Caco-2 (cell line): ENCODE data around the gene STRN. TPM values are rescaled to one million over a fixed set of nuclear protein-coding genes. Genes with fewer than 3 reads are reported as not detected.
A peak's percentile ranks its signal among the peaks of the same experiment; 100 is the strongest.

ENCODE experiments used
- Bru-seq: library from RNA; stranded (reverse); fragments of 400-500 nt; gene quantifications from one replicate; lab custom pipeline; 2021; lab: Mats Ljungman, UMichigan
- BruChase-seq, 2 experiments: library from RNA; stranded (reverse); fragments of 400-500 nt; gene quantifications; one replicate each; lab custom pipeline; 2021; lab: Mats Ljungman, UMichigan
- BruUV-seq: library from RNA; stranded (reverse); fragments of 400-500 nt; replicated peaks from 2 replicates; lab custom pipeline; 2021; lab: Mats Ljungman, UMichigan
- CTCF ChIA-PET: fragments of 300-600 bp; sonication (Branson Sonifier 250); formaldehyde crosslinking; loops from one replicate; lab custom pipeline; 2022; ENCODE audit warnings: antibody characterized with exemption; lab: Charles Lee
- POLR2A ChIA-PET: fragments of 300-600 bp; sonication (Branson Sonifier 250); formaldehyde crosslinking; loops from one replicate; lab custom pipeline; 2022; ENCODE audit warnings: antibody characterized with exemption; lab: Charles Lee
- DNase-seq, 2 experiments: peaks; one replicate each; pipeline versions ENCODE4 v3.0.0 to v3.0.0-alpha.2; 2020 to 2022
- H3K27me3 ChIP-seq: replicated peaks from 2 replicates; pipeline ENCODE4 v1.6.0; 2011; ENCODE audit warnings: low read length; ENCODE audit not compliant: control insufficient read depth, insufficient read depth
- H3K36me3 ChIP-seq: 2 replicates; pipeline ENCODE4 v1.5.1; 2011; ENCODE audit warnings: low read length; ENCODE audit not compliant: control insufficient read depth, insufficient read depth
- H3K4me1 ChIP-seq: fragments of 250-450 bp; sonication (Bioruptor Pico); 2 replicates; pipeline ENCODE4 v1.5.1; 2020; ENCODE audit warnings: mild to moderate bottlenecking
- H3K4me3 ChIP-seq: 2 replicates; pipeline ENCODE4 v1.5.1; 2011; ENCODE audit warnings: low read depth, mild to moderate bottlenecking, control low read depth, low read length
- H3K9me3 ChIP-seq: fragments of 250-450 bp; sonication (Bioruptor Pico); 2 replicates; pipeline ENCODE4 v1.5.1; 2020; ENCODE audit warnings: mild to moderate bottlenecking, moderate library complexity
- H3K27ac Mint-ChIP-seq: one replicate; pipeline ENCODE4 v1.8.0; 2022; ENCODE audit warnings: mixed read lengths; ENCODE audit not compliant: unreplicated experiment
- H3K27me3 Mint-ChIP-seq: one replicate; pipeline ENCODE4 v1.8.0; 2022; ENCODE audit warnings: mixed read lengths; ENCODE audit not compliant: insufficient read depth, unreplicated experiment
- H3K36me3 Mint-ChIP-seq: one replicate; pipeline ENCODE4 v1.8.0; 2022; ENCODE audit warnings: mild to moderate bottlenecking, mixed read lengths; ENCODE audit not compliant: insufficient read depth, unreplicated experiment
- H3K4me1 Mint-ChIP-seq: one replicate; pipeline ENCODE4 v1.8.0; 2022; ENCODE audit warnings: low read depth, mixed read lengths; ENCODE audit not compliant: unreplicated experiment
- H3K4me3 Mint-ChIP-seq: one replicate; pipeline ENCODE4 v1.8.0; 2022; ENCODE audit warnings: mild to moderate bottlenecking, moderate library complexity, mixed read lengths; ENCODE audit not compliant: unreplicated experiment
- H3K9me3 Mint-ChIP-seq: one replicate; pipeline ENCODE4 v1.8.0; 2022; ENCODE audit warnings: mixed read lengths; ENCODE audit not compliant: unreplicated experiment
- CTCF ChIP-seq, 2 experiments: fragments of 200-600 bp in 1 of 2; IDR thresholded peaks; 1 replicate in 1 of 2; 2 replicates in 1 of 2; pipeline versions ENCODE4 v1.5.1 to v1.8.0; 2011 to 2022; ENCODE audit warnings: antibody characterized with exemption in 1 of 2, control low read depth in 1 of 2, inconsistent platforms in 1 of 2, low read depth in 1 of 2, low read length in 1 of 2, mild to moderate bottlenecking in 1 of 2, moderate library complexity in 1 of 2; ENCODE audit not compliant: insufficient read depth in 1 of 2, severe bottlenecking in 1 of 2, unreplicated experiment in 1 of 2
- intact Hi-C: fragments of 100-400 bp; cut with micrococcal nuclease; formaldehyde crosslinking; loops from one replicate; pipeline ENCODE4 v1.10.0; 2022; ENCODE audit not compliant: unreplicated experiment
- long read RNA-seq: library from polyadenylated mRNA; stranded (forward); transcript quantifications from one replicate; pipeline ENCODE4 v2.0.0, GENCODE V29; 2022
- total RNA-seq: library from RNA; stranded (reverse); gene quantifications from 2 replicates; pipeline ENCODE4 v1.2.3, GENCODE V29; 2022

STRN gene, protein sequence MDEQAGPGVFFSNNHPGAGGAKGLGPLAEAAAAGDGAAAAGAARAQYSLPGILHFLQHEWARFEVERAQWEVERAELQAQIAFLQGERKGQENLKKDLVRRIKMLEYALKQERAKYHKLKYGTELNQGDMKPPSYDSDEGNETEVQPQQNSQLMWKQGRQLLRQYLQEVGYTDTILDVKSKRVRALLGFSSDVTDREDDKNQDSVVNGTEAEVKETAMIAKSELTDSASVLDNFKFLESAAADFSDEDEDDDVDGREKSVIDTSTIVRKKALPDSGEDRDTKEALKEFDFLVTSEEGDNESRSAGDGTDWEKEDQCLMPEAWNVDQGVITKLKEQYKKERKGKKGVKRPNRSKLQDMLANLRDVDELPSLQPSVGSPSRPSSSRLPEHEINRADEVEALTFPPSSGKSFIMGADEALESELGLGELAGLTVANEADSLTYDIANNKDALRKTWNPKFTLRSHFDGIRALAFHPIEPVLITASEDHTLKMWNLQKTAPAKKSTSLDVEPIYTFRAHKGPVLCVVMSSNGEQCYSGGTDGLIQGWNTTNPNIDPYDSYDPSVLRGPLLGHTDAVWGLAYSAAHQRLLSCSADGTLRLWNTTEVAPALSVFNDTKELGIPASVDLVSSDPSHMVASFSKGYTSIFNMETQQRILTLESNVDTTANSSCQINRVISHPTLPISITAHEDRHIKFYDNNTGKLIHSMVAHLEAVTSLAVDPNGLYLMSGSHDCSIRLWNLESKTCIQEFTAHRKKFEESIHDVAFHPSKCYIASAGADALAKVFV
- 36.8 and 38.9 TPM in 2 replicates for total RNA-seq
- Bru-seq, nascent RNA: percentile 80 among the genes with signal in this experiment
- BruChase-seq, experiment 1, labeled RNA remaining after a 2-hour chase: percentile 80 among the genes with signal in this experiment
- BruChase-seq, experiment 2, labeled RNA remaining after a 6-hour chase: percentile 85 among the genes with signal in this experiment
- long read RNA-seq, full-length matches to known transcripts: 10 of 30 reads
- long read RNA-seq, partial matches to known transcripts: 6 of 30 reads
- long read RNA-seq, other reads (novel, unspliced or antisense): 14 of 30 reads

DNA sequence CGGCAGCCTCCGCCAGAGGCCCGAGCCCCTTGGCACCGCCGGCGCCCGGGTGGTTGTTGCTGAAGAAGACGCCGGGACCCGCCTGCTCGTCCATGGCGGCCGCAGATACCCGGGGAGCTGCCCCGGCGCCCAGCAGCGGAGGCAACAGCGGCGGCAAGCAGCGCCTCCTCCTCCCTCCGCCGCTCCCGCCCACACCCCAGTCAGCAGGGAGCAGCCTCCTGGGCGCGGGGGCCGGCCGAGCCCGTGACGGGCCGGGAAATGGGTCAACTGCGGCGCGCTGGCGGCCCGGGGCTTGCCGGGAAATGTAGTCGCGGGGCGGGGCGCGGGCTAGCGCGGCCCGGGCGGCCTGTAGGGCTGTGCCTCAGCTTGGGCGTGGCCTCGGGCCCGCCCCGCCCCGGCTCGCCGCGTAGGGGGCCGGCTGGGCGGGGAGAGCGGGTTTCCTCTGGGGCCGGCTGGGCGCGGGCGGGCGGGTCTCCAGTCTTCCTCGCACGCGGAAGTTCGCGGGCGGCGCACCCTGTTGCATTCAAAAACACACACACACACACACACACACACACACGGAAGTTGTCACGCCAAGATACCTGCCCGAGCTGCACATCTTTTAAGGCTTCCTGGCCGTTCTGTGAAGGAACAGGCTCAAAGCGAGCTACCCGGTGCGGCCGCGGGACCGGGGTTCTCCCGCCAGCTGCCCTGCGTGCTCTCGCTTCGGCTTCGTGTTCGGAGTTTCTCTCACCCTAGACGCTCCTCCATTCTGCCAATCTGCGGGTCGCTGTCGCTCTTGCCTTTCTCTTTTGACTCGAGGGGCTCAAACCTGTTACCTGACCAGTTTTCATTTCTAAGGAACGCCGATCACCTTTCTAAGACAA lies at the start of gene STRN:
Gene STRN (minus strand): TSS at position 167 of the 866 bp plus-strand sequence. CDS start 73 bp downstream, at position 94.
- no TSS peak for BruUV-seq
- H3K4me3 Mint-ChIP-seq: peak within 1 kb of the TSS; percentile 98
- H3K9me3 Mint-ChIP-seq: no peaks in the 10 kb centered on the region
- no peaks in the 10 kb centered on the region for H3K27me3 ChIP-seq
- CTCF ChIA-PET: interaction anchor here (0.8 kb wide), 1 partner anchor 47 kb away, joined by 5 read pairs; no protein-coding TSS in a partner anchor
- H3K4me1 Mint-ChIP-seq: peaks cover 29% of the 10 kb centered on the region
- intact Hi-C loops: loop anchor here (1.0 to 5.0 kb wide), 4 partner anchors 22 to 116 kb away; partner anchors contain the start of genes GPATCH11 and HEATR5B
- H3K9me3 ChIP-seq: no peaks in the 10 kb centered on the region
- no peaks in the 10 kb centered on the region for H3K27me3 Mint-ChIP-seq
- TF ChIP-seq CTCF (IDR thresholded peaks at IDR 0.05; ENCODE audit: insufficient read depth in 1 of 2, low read depth in 1 of 2, low read length in 1 of 2, severe bottlenecking in 1 of 2, unreplicated experiment in 1 of 2): no peak
- H3K27ac Mint-ChIP-seq: peak within 1 kb of the TSS; percentile 83
- peaks cover 34% of the 10 kb centered on the region for H3K4me1 ChIP-seq
- H3K36me3 Mint-ChIP-seq: peaks cover 27% of the 10 kb centered on the region
- POLR2A ChIA-PET: interaction anchor here (0.6 to 1.2 kb wide), 4 partner anchors 20 to 1408 kb away, joined by 3 to 18 read pairs (median 4); no protein-coding TSS in a partner anchor
- H3K36me3 ChIP-seq: no peaks in the 10 kb centered on the region
- DNase-seq: peak; percentile 96 to 99
- H3K4me3 ChIP-seq: peak within 1 kb of the TSS; percentile 91

- H3K4me3 Mint-ChIP-seq: no peak overlapping the region
- H3K27ac Mint-ChIP-seq: no peak overlapping the region
- no peak overlapping the region for H3K4me3 ChIP-seq
- no peak for TF ChIP-seq CTCF (IDR thresholded peaks at IDR 0.05; ENCODE audit: insufficient read depth in 1 of 2, low read depth in 1 of 2, low read length in 1 of 2, severe bottlenecking in 1 of 2, unreplicated experiment in 1 of 2)
- no peaks in the 10 kb centered on the region for H3K4me1 ChIP-seq
- BruUV-seq: no TSS peak
- H3K27me3 Mint-ChIP-seq: no peaks in the 10 kb centered on the region
- H3K36me3 Mint-ChIP-seq: peaks cover 31% of the 10 kb centered on the region
- DNase-seq: no peak
- intact Hi-C loops: no loop called here
- no peaks in the 10 kb centered on the region for H3K4me1 Mint-ChIP-seq
- no peaks in the 10 kb centered on the region; the same call in 1 of the 2 replicates for H3K36me3 ChIP-seq
- CTCF ChIA-PET: no interaction called here
- no peaks in the 10 kb centered on the region for H3K9me3 Mint-ChIP-seq
- POLR2A ChIA-PET: no interaction called here
- no peaks in the 10 kb centered on the region; the same call in 1 of the 2 replicates for H3K9me3 ChIP-seq
- no peaks in the 10 kb centered on the region for H3K27me3 ChIP-seq
These were observed 46.9 kb upstream of the STRN start for GRCh38 chr2:37013315-37013641.
